GM21529 (cell line): ENCODE data around the gene BBS4.
A peak's percentile ranks its signal among the peaks of the same experiment; 100 is the strongest.
"Not testable (repeated sequence)": the region's sequence is repeated elsewhere in the genome, so short reads cannot be mapped to it uniquely, and the experiment has no call there.

Experiments
- ATAC-seq: cut with Tn5 transposase; IDR thresholded peaks from one replicate; pipeline ENCODE4 v1.9.1; 2021; ENCODE audit not compliant: unreplicated experiment

BBS4 gene, protein sequence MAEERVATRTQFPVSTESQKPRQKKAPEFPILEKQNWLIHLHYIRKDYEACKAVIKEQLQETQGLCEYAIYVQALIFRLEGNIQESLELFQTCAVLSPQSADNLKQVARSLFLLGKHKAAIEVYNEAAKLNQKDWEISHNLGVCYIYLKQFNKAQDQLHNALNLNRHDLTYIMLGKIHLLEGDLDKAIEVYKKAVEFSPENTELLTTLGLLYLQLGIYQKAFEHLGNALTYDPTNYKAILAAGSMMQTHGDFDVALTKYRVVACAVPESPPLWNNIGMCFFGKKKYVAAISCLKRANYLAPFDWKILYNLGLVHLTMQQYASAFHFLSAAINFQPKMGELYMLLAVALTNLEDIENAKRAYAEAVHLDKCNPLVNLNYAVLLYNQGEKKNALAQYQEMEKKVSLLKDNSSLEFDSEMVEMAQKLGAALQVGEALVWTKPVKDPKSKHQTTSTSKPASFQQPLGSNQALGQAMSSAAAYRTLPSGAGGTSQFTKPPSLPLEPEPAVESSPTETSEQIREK

DNA sequence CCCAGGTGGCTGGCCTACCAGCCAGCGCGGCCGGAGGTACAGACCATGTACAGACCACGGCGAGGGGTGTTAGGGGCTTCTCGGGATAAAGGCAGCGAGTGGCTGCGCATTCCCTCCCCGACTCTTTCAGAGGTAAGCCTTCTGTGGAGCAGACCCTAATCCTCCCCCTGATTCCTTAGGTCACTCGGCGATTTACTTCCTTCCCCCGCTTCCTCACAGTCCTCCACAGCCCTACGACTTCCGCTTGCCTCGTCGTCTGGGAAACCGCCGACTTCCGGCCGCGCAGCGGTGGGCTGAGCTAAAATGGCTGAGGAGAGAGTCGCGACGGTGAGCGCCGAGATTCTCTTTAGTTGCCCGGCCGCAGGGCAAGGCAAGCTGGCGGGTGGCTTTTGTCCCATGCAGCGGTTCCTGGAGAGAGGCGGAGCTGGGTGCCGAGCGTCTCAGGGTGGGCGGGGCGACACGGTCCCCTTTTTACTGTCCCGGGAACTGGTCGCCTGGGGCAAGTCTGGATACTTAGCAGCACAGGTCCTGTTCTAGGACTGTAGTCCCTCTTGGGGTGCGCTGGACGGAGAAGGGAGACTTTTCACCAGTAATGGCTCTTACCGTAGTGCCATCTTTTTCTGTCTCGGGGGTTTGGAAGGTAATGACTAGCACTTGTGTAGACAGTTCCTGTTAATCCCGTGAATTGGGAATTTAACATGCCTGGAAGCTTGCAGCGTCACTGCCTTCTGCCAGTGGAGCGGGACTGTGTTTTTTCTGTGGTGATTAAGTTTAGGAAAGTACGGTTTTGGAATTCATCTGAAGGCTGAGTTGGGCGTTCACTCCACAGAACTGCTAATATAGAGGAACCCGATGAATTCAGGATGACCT lies at the start of gene BBS4, which contains the start of gene HIGD2B:
BBS4 (plus strand) TSS at position 283 of the 870 bp plus-strand sequence; CDS start at position 304, 21 bp downstream.
HIGD2B (minus strand) TSS at position 258 of the 870 bp plus-strand sequence. CDS start 9,808 bp downstream, outside the sequence.
- ATAC-seq: peak; percentile 95

DNA sequence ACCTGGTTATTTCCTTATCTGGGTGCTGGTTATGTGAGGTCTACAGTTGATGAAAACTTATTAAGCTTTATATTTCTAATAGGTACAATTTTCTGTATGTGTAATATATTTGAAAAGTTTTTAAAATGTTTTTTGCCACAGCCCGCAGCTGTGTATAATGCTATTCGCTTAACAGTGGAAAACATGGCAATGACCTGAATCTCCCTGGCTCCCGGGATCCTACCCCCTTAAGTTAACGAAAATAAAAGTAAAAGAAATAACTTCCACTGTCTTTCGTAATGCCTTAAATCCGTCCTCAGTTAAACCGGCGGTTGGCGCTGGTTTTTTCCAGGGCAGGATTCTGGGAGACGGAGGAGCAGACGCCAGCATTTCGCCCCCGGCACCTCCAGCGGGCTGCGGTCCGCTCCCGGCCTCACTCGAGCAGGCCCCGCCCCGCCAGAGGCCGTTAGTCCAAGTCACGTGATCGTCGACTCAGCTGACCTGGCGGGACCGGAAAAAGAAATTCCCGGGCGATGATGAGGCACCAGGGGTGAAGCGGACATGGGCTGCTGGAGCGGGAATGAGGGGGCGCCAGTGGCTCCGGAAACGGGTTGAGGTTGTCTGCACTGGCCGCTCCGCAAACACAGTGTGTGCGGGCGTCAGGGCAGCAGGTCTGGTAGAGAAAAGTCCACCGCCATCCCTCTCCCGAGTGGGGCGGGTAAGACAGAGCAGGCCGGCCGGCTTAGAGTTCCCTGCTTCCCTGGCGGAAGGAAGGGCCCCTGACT lies 49.3 kb upstream of the BBS4 start:
- peak; percentile 55 for ATAC-seq

DNA sequence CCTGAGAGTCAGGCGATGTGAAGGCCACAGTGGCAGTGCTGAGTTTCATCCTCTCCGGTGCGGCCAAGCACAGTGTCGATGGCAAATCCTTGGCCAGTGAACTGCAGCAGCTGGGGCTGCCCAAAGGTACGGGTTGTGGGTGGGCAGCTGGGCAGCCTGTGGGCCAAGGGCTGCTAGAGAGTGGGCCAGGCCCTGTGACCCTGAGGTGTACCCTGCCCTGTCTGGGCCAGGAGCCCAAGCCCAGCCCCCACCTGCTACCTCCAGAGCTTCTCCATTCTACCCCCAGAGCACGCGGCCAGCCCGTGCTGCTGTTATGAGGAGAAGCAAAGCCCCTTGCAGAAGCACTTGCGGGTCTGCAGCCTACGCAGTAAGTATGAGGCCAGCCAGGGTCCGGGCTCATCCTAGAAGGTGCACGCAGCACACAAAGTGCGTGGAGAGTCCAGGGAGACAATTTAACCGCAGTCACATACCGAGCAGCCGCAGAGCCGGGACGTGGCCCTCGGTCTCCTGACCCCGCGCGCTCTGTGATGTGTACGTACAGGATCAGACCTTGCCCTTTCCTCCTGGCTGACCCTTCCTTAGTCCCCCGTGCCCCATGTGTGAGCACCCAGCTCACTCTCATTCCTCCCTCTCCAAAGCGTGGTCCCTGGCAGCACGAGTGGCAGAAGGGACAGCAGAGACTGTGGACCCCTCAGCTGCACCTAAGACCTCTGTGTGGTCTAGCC lies 46.1 kb upstream of the BBS4 start:
- ATAC-seq: not testable (repeated sequence)

DNA sequence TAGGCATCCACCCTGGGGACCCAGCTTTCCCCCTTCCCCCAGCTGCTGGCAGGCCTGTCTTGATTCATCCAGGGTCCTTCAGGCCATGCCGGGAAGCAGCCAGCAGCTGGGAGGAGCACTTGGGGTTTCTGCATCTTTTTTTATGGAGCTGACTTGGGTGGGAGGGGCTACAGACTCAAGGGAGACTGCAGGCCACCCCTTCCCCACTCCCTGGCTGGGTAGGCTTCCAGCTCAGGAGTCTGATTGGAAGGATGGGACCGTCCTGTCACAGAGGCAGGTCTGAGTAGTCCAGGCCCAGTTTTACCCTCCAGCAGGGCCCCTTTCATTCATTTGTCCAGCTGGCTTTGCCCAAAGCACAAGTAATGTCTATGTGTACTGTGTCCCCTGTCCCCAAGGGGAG lies 43.7 kb upstream of the BBS4 start:
- not testable (repeated sequence) for ATAC-seq

DNA sequence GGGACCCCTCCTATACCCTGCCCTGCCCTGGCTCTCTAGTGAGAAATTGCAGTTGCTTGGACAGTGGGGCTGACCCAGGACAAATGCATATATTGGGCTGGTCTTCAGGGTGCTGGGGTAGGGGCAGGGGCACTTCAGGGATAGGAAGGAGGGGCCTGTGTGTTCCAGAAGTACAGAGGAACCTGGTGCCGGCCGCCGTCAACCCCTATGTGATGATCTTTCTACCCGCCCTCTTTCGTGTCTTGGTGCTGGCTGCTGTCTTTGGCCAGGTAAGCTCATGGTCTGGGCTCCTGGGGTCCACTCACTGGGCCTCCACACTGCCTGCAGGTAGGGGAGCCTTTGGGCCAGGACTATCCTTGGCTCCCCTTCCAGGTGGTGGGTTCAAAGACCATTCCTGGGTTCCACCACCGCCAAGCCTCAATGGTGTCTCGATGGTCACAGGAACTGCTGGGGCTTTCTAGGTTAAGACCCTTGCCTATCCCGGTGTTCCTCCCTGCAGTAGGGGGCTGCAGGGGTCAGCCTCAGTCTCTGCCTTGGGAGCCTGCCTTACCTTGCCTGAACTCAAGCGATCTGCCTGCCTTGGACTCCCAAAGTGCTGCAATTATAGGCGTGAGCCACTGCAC lies 37.3 kb upstream of the BBS4 start:
- ATAC-seq: not testable (repeated sequence)

DNA sequence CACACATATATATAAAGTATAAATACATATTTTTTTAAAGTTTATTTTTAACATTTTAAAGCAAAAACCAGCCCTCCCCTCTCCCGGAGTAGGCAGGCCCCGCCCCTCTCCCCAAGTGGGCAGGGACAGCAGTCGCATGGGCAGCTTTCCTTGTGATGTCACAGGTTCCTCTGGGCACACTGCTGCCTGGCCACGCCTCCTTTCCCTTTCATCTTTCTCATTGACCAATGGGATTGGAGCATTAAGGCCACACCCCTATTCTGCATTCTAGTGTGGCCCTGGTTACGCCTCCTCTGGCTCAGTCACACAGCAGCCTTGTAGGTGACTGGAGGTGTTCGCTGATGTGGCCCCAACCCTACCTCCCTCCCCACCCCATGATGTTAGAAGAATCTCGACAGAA lies 31.6 kb upstream of the BBS4 start, which contains the start of gene GOLGA6B:
GOLGA6B (plus strand) TSS at position 301 of the 400 bp plus-strand sequence; CDS start at position 342, 41 bp downstream.
- not testable (repeated sequence) for ATAC-seq

DNA sequence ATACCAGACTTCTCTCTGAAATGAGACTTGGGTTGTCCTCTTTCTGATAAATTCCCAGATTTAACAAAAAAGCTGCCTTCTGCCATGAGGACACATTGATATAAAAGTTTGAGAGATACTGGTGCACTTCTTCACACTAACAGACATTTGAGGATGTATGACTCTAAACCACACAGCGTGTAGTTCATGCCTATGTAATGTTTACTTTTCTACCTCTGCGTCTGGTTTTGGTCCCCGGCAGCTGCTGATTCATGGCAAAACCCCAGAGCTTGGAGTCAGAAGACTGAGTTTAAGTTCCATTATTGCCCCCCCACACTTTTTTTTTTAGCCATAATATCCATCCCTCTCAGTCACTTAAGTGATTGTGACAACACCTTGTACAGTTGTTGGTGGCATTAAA lies 30.0 kb upstream of the BBS4 start:
- ATAC-seq: not testable (repeated sequence)

DNA sequence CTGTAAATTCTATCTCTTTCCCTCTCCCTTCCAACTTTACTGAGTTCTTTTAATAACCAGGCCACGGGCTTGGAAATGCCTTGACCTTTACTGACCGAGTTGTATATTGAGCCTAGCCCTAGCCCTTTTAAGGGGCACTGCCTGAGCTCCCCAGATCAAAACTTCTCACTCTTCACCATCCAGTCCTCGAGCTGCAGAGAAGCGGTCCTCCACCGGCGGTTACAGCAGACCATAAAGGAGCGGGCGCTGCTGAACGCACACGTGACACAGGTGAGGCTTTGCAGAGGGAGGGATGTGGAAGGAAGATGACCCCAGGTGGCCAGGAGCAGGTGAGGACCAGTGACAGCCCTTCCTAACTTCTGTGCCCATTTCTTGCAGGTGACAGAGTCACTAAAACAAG lies 24.9 kb upstream of the BBS4 start:
- ATAC-seq: not testable (repeated sequence)

DNA sequence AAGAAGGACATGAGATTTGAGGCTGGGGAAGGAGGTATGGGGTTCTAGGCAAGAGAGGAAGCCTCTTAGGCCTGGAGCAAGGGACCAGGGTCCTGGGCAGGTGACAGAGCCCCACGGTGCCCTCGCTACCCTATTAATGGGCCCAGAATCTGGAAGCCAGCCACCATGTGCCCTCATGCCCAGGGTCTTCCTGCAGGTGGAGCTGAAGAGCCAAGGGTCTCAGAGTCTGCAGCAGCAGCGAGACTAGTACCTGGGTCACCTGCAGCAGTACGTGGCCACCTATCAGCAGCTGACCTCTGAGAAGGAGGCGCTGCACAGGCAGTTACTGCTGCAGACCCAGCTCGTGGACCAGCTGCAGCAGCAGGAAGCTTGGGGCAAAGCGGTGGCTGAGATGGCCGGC lies 22.1 kb upstream of the BBS4 start:
- not testable (repeated sequence) for ATAC-seq

DNA sequence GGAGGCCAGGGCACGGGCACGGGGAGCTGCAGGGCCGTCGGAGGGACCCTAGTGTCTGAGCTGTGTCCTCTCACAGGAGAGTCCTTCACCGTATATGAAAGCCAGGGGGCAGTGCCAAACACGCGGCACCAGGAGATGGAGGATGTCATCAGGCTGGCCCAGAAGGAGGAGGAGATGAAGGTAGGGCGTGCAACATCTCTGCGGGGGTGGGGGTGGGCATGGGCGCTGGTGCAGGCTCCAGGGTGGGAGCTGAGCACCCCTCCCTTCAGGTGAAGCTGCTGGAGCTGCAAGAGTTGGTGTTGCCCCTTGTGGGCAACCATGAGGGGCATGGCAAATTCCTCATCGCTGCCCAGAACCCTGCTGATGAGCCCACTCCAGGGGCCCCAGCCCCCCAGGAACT lies 20.3 kb upstream of the BBS4 start:
- ATAC-seq: not testable (repeated sequence)

DNA sequence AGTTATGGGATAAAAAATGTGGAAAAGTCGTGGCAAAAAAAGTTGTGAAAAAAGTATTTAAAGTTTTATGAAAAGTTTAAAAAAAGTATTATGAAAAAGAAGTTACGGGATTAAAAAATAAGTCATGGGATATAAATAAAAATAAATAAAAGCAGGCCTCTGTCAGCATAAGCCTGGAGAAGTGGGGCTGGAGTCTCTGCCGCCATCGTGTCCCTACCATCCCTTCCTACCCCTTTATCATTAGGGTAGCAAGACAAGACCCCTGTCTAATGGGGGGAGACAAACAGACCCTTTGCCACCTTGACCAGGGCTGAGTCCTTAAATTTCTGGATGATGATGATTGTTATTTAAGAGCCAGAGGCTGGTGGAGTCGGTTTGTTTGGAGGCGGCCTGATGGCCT lies 16.2 kb upstream of the BBS4 start:
- ATAC-seq: not testable (repeated sequence)

DNA sequence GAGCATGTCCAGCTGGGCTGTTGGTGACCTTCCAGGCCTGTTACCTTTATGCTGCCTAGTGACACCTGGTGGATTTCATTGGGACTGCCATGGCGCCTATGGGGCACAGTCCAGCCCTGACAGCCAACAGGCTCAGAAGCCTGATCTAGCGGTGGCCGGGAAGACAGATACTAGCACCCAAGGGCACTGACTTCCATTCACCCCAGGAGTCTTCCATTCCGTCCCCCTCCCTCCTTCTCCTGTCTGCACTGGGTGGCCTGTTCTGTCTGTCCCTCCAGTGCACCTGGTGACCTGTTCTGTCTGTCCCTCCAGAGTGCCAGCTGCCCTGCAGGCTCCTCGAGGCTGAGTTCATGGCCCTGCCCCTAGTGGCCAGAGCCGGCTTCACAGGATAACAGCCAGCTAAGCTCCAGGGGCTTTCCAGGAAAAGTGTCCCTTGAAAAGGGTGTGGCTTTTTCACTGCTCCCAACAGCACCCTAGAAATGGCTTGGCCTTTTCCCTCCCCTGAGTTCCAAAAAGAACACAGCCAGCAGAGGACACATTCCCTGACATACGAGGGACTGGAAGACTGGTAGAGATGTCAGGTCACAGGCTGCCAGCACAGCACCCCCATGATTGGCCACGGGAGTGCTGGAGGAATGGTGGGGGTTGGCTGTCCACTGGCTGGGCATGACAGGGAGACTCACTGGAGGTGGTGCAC lies 15.2 kb upstream of the BBS4 start:
- peak; percentile 92 for ATAC-seq

DNA sequence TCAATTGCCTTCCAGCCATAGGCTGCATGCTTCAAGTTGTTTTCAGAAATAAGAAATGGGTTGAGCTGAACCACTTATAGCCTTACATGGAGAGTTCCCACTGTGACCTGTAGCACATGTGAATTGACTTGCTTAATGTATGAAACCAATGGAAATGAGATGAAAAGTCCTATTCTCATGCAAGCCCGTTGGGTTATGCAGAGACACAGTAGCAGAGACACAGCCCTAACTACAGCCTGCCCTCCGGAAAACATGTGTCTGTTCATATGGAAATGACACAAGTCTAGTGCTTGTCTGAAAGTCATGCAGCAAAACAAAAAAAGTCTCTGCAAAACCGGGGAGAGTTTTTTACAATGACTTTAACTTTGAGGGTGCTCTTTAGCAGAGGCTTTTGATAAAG lies 14.5 kb upstream of the BBS4 start:
- ATAC-seq: no peak

DNA sequence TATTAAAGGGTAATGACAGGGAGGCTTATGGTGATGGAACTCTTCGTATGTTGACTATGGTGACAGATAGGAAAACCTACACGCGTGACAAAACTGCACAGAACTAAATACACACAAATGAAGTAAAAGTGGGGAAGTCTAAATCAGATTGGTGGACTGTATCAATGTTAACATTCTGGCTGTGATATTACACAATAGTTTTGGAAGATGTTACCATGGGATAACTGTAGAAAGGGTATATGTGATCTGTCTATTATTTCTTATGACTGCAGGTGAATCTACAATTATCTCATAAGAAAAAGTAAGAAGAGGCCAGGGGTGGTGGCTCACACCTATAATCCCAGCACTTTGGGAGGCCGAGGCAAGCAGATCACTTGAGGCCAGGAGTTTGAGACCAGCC lies 9.2 kb upstream of the BBS4 start:
- ATAC-seq: no peak

DNA sequence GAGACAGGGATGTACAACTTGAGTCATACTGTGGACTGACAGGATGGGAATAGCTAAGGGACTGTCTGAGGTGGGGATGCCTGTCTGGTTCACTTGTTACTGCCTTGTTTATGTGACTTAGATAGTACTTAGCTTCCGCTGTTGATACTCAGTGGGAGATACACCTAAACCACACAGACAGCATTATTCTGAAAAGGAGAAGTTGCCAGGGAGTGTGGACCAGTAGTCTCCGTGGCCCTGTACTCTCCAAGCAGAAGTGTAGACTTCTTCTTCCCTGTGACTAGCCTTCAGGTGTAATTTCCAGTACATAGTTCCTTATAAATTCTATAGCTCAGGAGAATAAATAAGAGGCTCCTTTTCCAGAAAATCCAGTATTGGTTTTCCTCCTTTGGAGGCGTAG lies 5.1 kb upstream of the BBS4 start:
- ATAC-seq: no peak

DNA sequence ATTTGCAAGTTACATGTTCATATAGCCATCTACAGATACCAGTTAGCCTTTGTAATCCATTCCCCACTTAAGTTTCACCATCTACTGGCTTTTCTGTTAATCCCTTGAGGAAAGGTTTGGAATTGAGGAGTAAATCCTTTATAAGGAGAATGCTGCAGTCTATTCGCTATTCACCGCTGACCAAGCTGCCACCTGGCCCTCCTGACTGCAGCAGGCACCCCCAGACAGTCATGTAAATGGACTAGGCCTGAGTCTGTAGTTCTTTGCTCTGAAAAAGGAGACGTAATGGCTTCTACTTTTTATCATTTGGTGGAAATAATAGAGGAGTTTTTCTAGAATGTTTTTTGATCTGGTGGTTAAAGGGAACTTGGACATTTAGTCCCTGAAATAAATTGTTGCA lies 3.2 kb upstream of the BBS4 start:
- ATAC-seq: no peak

DNA sequence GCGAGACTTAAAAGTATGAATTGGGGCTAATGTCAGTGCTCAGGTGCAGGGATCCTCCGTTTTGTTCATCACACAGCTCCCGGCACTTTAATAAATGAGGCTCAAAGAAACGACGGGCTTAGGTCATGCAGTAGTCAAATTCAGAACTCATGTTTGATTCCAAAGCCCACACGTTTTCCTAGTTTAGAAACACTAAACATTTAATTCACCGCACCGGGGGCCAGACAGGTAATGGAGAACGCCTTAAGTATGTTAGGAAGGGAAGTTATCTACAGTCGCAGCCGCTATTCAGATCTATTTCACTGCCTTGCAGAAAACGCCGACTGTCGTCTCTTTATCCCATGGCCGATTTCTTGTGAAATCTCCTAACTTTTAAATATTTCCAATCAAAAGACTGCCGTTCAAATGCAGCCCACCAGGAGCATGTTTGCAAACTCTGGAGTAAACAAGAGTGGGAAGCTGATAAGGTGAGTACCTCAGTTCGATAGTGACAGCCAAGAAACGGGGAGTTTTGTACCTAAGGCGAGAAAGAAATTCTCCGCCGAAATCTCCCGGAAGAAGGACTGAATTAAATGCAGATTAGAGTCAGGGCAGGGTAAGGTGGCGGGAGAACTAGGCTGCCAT lies 594 bp upstream of the BBS4 start:
- no peak for ATAC-seq

DNA sequence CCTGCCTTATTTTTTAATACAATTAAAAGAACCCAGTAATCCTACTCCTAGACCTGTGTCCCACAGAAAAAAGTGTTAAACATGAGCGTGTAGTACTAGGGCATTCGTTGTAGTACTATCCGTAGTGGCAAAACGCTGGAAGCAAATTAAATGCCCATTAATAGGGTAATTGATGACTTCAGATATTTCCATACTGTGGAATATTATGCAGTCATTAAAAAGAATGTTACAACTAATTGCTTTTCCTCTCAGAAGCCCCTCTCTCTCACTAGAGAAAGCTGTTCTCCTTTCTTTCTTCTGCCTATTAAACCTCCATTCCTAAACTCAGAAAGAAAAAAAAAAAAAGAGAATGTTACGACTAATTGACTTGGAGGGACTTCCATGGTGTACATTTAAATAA lies 2.7 kb downstream of the BBS4 start:
- ATAC-seq: no peak

DNA sequence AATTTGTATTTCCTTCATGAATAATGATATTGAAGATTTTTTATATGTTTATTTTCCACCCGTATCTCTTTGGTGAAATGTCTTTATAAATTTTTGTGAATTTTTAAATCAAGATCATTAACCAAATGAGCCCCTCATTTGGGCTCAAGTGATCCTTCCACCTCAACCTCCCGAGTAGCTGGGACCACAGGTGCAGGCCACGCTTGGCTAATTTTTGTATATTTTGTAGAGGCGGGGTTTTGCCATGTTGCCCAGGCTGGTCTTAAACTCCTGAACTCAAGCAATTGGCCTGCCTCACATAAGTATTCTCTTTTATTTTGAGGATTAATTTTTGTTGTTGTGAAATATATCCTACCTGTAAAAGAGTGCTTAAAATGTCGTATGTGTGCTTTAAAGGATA lies 4.9 kb downstream of the BBS4 start:
- no peak for ATAC-seq
